C4-2B (cell line): Measurements from ENCODE around the gene AP1G2.

Experiments
- CTCF ChIP-seq: fragments of 450-650 bp; conservative IDR thresholded peaks from 2 replicates; pipeline ENCODE4 v1.5.1; 2017; ENCODE audit warnings: mild to moderate bottlenecking
- ZFX ChIP-seq: fragments of 450-650 bp; IDR thresholded peaks from 2 replicates; pipeline ENCODE4 v1.6.1; 2017

- TF ChIP-seq CTCF (no peak), ZFX (no peak)
These were observed 45.2 kb upstream of the AP1G2 start for GRCh38 chr14:23612802-23613201.
